HG02571 (cell line): ENCODE data around the gene TEX54.

Source experiments
- ATAC-seq: cut with Tn5 transposase; IDR thresholded peaks from one replicate; pipeline ENCODE4 v1.9.1; 2021; ENCODE audit warnings: mild to moderate bottlenecking, moderate library complexity; ENCODE audit not compliant: unreplicated experiment

The TEX54 gene

DNA sequence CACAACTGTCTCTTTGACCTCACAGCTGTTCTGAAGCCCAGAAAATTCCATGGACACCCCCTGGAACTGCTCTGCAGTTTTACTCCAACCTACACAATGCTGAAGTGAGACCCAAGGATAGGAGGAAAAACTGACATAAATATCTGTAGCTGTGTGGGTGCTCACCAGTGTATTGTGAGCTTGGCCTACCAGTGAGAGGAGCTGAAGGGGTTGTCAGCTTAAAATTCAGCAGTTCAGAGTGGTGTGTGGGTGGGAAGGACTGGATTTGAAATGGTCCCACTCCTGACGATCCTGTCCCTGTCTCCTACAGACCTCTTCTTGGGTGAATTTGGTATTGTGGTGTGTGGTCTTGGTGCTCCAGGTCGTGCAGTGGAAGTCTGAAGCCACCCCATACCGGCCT lies 43.1 kb downstream of the TEX54 start:
- ATAC-seq, result no peak

DNA sequence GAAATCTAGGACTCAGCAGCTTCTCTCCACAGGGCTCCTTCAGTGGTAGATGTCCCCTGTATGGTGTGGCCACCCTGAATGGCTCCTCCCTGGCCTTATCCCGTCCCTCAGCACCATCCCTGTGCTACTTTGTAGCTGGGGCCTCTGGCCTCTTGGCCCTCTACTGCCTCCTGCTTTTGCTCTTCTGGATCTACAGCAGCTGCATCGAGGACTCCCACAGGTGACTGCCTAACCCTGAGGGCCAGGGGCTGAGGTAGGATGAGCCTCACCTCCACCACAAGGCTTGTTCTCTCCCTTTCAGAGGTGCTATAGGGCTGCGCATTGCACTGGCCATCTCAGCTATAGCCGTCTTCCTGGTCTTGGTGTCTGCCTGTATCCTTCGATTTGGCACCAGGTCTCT lies 43.6 kb downstream of the TEX54 start:
- no peak for ATAC-seq

DNA sequence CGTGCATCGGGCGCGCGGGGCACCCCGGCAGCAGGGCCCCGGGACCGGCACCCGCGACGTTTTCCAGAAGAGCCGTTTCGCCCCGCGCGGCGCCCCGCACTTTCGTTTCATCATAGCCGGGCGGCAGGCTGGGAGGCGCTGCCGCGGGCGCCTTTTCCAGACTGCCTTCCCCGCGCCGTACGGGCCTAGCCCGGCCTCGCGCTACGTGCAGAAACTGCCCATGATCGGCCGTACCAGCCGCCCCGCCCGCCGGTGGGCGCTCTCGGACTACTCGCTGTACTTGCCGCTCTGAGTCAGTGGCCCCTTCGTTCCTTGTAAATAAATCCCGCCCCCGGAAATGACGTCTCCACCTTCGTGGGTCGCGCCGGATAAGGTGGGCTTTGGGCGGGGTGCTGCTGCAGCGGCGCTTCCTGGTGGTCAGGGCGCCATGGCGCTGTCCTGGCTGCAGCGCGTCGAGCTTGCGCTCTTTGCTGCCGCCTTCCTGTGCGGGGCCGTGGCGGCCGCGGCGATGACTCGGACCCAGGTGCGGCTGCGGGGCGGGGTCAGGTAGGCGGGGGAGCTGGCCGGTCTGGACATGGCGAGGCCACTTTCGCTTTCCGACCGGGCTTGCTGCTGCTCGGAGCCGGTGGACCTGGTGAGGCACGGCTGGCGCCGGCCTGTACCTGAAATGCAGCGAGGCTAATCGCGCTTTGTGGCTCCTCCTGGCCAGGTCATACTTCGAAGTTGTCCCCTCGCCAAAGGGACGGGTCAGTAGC lies 45.5 kb downstream of the TEX54 start, which contains the start of gene TMEM179B:
Gene TMEM179B (plus strand): TSS at position 398 of the 755 bp plus-strand sequence. CDS start 30 bp downstream, at position 428.
- peak; percentile 62 for ATAC-seq

DNA sequence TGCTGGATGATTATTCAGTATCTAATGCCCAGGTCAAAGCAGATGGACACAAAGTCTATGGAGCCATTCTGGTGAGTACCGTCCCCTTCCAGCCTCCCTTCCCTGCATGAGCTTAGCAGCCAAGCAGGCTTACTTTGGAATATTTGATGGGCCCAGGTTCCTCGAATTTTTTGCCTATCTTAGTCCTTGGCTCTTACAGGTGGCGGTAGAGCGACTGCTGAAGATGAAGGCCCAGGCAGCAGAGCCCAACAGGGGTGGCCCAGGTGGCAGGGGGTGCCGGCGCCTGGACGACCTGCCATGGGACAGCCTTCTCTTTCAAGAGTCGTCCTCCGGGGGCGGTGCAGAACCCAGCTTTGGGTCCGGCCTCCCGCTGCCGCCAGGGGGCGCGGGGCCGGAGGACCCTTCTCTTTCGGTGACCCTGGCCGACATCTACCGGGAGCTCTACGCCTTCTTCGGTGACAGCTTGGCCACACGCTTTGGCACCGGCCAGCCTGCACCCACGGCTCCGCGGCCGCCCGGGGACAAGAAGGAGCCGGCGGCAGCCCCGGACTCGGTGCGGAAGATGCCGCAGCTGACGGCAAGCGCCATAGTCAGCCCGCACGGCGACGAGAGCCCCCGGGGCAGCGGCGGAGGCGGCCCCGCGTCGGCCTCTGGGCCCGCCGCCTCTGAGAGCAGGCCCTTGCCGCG lies 46.2 kb downstream of the TEX54 start:
- peak; percentile 61 for ATAC-seq

DNA sequence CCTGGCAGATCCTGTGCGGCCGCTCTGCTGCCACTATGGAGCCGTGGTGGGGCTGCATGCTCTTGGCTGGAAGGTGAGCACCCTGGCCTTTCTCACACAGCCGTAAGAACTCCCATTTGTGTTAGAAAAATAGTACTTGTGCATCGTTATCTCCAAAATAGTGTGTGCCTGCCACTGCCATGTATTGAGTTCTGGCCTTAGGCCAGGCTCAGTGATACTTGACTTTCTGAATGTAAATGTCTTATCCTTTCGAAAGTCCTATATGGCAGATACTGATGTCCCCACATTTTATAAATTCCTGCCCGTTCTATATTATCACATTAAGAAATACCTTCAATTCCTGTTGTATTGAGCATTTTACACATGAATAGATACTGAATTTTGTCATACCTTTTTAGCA lies 49.9 kb downstream of the TEX54 start:
- no peak for ATAC-seq
